Neural cell (in vitro differentiated cells): ENCODE data around the gene MS4A4E. TPM values are rescaled to one million over a fixed set of nuclear protein-coding genes. Genes with fewer than 3 reads are reported as not detected.

Source experiments
- polyA plus RNA-seq: library from polyadenylated mRNA; depleted of rRNA; stranded (reverse); fragments of >200 nt; gene quantifications from 2 replicates; pipeline ENCODE4 v1.2.3, GENCODE V29; 2014
- small RNA-seq, 3 experiments: library from RNA; depleted of rRNA; stranded (forward); fragments of <200 nt; gene quantifications; one replicate each; pipeline ENCODE3, GENCODE V24; 2012

MS4A4E gene
- polyA plus RNA-seq, 1 donor from 2014 or later: not detected

Small RNA genes lying within 50 kb of the gene (small RNA-seq; reads per million reads assigned to genes)
- 0 reads per million in 3 experiments for gene MIR6503

Other genes with a start within 250 kb of the MS4A4E start
- not detected in 2 replicates for gene OOSP4B, start 226.0 kb downstream of the MS4A4E start, polyA plus RNA-seq
- not detected in 2 replicates for gene OOSP2, start 202.7 kb downstream of the MS4A4E start, polyA plus RNA-seq
- not detected in 2 replicates for gene MS4A3, start 186.5 kb downstream of the MS4A4E start, polyA plus RNA-seq
- gene MS4A2, start 154.5 kb downstream of the MS4A4E start, polyA plus RNA-seq: not detected in 2 replicates
- gene MS4A6A, start 60.1 kb downstream of the MS4A4E start, polyA plus RNA-seq: not detected in 2 replicates
- not detected in 2 replicates for gene MS4A4A, start 37.5 kb upstream of the MS4A4E start, polyA plus RNA-seq
- not detected in 2 replicates for gene MS4A6E, start 84.1 kb upstream of the MS4A4E start, polyA plus RNA-seq
- 0.10 TPM in 1 of 2 replicates, not detected in the other for gene MS4A7, start 135.4 kb upstream of the MS4A4E start, polyA plus RNA-seq
- not detected in 2 replicates for gene MS4A14, start 153.3 kb upstream of the MS4A4E start, polyA plus RNA-seq
- gene MS4A5, start 186.4 kb upstream of the MS4A4E start, polyA plus RNA-seq: not detected in 2 replicates
- not detected in 2 replicates for gene MS4A1, start 212.7 kb upstream of the MS4A4E start, polyA plus RNA-seq
- gene MS4A12, start 249.6 kb upstream of the MS4A4E start, polyA plus RNA-seq: not detected in 2 replicates